ENCODE data around the gene DET1.

The DET1 gene

DNA sequence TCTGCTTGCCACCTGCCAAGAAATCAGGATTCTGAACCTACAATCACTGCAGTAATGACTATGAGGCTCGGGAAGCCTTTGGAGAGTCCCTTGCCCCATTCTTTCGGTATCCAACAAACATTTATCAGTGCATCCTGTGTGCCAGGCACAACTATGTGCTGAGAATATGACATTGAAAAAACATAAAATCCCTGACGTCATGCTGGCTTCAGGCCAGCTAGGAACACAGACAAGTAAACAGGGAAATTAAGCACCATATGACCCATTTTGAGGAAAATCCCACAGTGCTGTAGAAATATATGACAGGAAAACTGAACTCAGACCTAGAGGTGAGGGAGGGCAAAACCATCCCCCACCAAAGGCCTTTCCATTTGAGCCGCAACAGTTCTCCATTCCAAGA lies 34.1 kb upstream of the DET1 start (continued):
- TF ChIP-seq, protein P1, sequence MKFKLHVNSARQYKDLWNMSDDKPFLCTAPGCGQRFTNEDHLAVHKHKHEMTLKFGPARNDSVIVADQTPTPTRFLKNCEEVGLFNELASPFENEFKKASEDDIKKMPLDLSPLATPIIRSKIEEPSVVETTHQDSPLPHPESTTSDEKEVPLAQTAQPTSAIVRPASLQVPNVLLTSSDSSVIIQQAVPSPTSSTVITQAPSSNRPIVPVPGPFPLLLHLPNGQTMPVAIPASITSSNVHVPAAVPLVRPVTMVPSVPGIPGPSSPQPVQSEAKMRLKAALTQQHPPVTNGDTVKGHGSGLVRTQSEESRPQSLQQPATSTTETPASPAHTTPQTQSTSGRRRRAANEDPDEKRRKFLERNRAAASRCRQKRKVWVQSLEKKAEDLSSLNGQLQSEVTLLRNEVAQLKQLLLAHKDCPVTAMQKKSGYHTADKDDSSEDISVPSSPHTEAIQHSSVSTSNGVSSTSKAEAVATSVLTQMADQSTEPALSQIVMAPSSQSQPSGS (tag by site-specific recombination; IDR thresholded peaks at IDR 0.05; ENCODE audit: low read depth) = peak; percentile 92
- TF ChIP-seq ZNF654 (tag by site-specific recombination; IDR thresholded peaks at IDR 0.05; ENCODE audit: low read depth) = no peak
- TF ChIP-seq, protein P2, sequence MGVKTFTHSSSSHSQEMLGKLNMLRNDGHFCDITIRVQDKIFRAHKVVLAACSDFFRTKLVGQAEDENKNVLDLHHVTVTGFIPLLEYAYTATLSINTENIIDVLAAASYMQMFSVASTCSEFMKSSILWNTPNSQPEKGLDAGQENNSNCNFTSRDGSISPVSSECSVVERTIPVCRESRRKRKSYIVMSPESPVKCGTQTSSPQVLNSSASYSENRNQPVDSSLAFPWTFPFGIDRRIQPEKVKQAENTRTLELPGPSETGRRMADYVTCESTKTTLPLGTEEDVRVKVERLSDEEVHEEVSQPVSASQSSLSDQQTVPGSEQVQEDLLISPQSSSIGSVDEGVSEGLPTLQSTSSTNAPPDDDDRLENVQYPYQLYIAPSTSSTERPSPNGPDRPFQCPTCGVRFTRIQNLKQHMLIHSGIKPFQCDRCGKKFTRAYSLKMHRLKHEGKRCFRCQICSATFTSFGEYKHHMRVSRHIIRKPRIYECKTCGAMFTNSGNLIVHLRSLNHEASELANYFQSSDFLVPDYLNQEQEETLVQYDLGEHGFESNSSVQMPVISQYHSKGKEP (tag by site-specific recombination; IDR thresholded peaks at IDR 0.05) = no peak
- TF ChIP-seq ZSCAN30 (tag by site-specific recombination; IDR thresholded peaks at IDR 0.05) = no peak
- TF ChIP-seq ZNF266 (tag by site-specific recombination; IDR thresholded peaks at IDR 0.05; ENCODE audit: low read depth) = no peak
- TF ChIP-seq, protein P3, sequence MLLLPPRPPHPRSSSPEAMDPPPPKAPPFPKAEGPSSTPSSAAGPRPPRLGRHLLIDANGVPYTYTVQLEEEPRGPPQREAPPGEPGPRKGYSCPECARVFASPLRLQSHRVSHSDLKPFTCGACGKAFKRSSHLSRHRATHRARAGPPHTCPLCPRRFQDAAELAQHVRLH (tag by site-specific recombination; IDR thresholded peaks at IDR 0.05) = no peak
- TF ChIP-seq ZNF140 (tag by site-specific recombination; IDR thresholded peaks at IDR 0.05) = no peak
- TF ChIP-seq IKZF3 (tag by site-specific recombination; IDR thresholded peaks at IDR 0.05) = no peak
- TF ChIP-seq ZNF302 (tag by site-specific recombination; IDR thresholded peaks at IDR 0.05; ENCODE audit: low read depth) = no peak
- TF ChIP-seq GFI1B (tag by site-specific recombination; IDR thresholded peaks at IDR 0.05) = 0 out of 2 replicates have a peak, but pooled peaks have one; percentile 51
- no peak for TF ChIP-seq ZNF157 (tag by site-specific recombination; IDR thresholded peaks at IDR 0.05)
- TF ChIP-seq PRDM1 (tag by site-specific recombination; IDR thresholded peaks at IDR 0.05) = no peak
- no peak for TF ChIP-seq ZFP69B (tag by site-specific recombination; IDR thresholded peaks at IDR 0.05)
- TF ChIP-seq KLF1 (tag by site-specific recombination; IDR thresholded peaks at IDR 0.05) = no peak
- TF ChIP-seq ZBTB17 (tag by site-specific recombination; IDR thresholded peaks at IDR 0.05) = peak; percentile 33; the same call in 1 of the 2 replicates
- no peak for TF ChIP-seq ZNF132 (tag by site-specific recombination; IDR thresholded peaks at IDR 0.05; ENCODE audit: borderline replicate concordance)
- no peak for TF ChIP-seq GLIS1 (tag by site-specific recombination; IDR thresholded peaks at IDR 0.05)
- TF ChIP-seq ZNF510 (tag by site-specific recombination; IDR thresholded peaks at IDR 0.05; ENCODE audit: insufficient replicate concordance) = no peak
- TF ChIP-seq, protein P4, sequence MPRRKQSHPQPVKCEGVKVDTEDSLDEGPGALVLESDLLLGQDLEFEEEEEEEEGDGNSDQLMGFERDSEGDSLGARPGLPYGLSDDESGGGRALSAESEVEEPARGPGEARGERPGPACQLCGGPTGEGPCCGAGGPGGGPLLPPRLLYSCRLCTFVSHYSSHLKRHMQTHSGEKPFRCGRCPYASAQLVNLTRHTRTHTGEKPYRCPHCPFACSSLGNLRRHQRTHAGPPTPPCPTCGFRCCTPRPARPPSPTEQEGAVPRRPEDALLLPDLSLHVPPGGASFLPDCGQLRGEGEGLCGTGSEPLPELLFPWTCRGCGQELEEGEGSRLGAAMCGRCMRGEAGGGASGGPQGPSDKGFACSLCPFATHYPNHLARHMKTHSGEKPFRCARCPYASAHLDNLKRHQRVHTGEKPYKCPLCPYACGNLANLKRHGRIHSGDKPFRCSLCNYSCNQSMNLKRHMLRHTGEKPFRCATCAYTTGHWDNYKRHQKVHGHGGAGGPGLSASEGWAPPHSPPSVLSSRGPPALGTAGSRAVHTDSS (tag by site-specific recombination; IDR thresholded peaks at IDR 0.05) = no peak
- no peak for TF ChIP-seq ZNF175 (tag by site-specific recombination; IDR thresholded peaks at IDR 0.05)
- TF ChIP-seq ZNF214 (tag by site-specific recombination; IDR thresholded peaks at IDR 0.05; ENCODE audit: borderline replicate concordance) = no peak
- no peak for TF ChIP-seq ZNF76 (tag by site-specific recombination; IDR thresholded peaks at IDR 0.05; ENCODE audit: borderline replicate concordance, low read depth)
- TF ChIP-seq, protein P5, sequence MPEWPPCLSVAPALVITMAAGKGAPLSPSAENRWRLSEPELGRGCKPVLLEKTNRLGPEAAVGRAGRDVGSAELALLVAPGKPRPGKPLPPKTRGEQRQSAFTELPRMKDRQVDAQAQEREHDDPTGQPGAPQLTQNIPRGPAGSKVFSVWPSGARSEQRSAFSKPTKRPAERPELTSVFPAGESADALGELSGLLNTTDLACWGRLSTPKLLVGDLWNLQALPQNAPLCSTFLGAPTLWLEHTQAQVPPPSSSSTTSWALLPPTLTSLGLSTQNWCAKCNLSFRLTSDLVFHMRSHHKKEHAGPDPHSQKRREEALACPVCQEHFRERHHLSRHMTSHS (tag by site-specific recombination; IDR thresholded peaks at IDR 0.05) = no peak
- no peak for TF ChIP-seq ZEB2 (tag by site-specific recombination; IDR thresholded peaks at IDR 0.05)
- TF ChIP-seq, protein P6, sequence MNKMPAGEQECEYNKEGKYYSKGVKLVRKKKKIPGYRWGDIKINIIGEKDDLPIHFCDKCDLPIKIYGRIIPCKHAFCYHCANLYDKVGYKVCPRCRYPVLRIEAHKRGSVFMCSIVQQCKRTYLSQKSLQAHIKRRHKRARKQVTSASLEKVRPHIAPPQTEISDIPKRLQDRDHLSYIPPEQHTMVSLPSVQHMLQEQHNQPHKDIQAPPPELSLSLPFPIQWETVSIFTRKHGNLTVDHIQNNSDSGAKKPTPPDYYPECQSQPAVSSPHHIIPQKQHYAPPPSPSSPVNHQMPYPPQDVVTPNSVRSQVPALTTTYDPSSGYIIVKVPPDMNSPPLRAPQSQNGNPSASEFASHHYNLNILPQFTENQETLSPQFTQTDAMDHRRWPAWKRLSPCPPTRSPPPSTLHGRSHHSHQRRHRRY (tag by site-specific recombination; IDR thresholded peaks at IDR 0.05) = no peak

All from HEK293 (cell line).